ENCODE measurements around the gene BORA. TPM values are rescaled to one million over a fixed set of nuclear protein-coding genes. Genes with fewer than 3 reads are reported as not detected.

BORA gene
- total and polyA plus RNA-seq, 10 of the 15 experiments (the other 5 are each of a cell fraction or from before 2014, with no cell fraction given) = 15.1 to 38.7 (median 23.2) TPM

- DNase-seq (ENCODE audit: low read depth, low spot score) (no peak), ATAC-seq (peak; percentile 34; the same call in 1 of the 3 replicates), FAIRE-seq (peak; percentile 66)
- WGBS (ENCODE audit: insufficient coverage, insufficient replicate concordance, low lambda C conversion rate, missing lambda C conversion rate) = 14% methylated on average over 3 of the region's 3 CpGs
- Histone ChIP-seq H3K4me3 (no peak overlapping the region), H3K27ac (ENCODE audit: control insufficient read depth, insufficient read depth) (no peak overlapping the region), H3K9me3 (replicated peaks; ENCODE audit: control insufficient read depth, insufficient read depth, low read length) (no peaks in the 10 kb centered on the region), H3K36me3 (ENCODE audit: control insufficient read depth in 2 of 2, insufficient read depth in 2 of 2, low read length in 1 of 2) (peaks cover 3 to 29% of the 10 kb centered on the region in 2 experiments), H2AFZ (ENCODE audit: control insufficient read depth, low read depth, low read length) (no peak overlapping the region), H3K4me1 (ENCODE audit: control insufficient read depth, insufficient read depth, low read length) (no peaks in the 10 kb centered on the region), H3K27me3 (replicated peaks in 1 of 2; ENCODE audit: control insufficient read depth in 2 of 2, insufficient read depth in 2 of 2, low read length in 1 of 2) (no peaks in the 10 kb centered on the region), H4K20me1 (ENCODE audit: control insufficient read depth, insufficient read depth) (no peaks in the 10 kb centered on the region), H3K4me2 (ENCODE audit: control insufficient read depth, insufficient read depth) (no peak overlapping the region), H3K9ac (ENCODE audit: control insufficient read depth, insufficient read depth, low read length) (no peak overlapping the region), H3K79me2 (ENCODE audit: control insufficient read depth, insufficient read depth, low read length) (no peaks in the 10 kb centered on the region; the same call in 1 of the 2 replicates)
- ChIA-PET CTCF (interaction anchor here (1.0 to 1.2 kb wide), 2 partner anchors 8 to 47 kb away, joined by 3 read pairs; no protein-coding TSS in a partner anchor), RAD21 (ENCODE audit: unreplicated experiment) (no interaction called here), POLR2A (no interaction called here), SMC1A (ENCODE audit: uncharacterized antibody, unreplicated experiment) (no interaction called here)
- no peak for TF ChIP-seq SRF (IDR thresholded peaks at IDR 0.05; ENCODE audit: low read depth in 2 of 2, low read length in 2 of 2)
- no peak for TF ChIP-seq NFIC (IDR thresholded peaks at IDR 0.05; ENCODE audit: low read depth, low read length)
- TF ChIP-seq ZBTB11 (CRISPR knock-in tag; IDR thresholded peaks at IDR 0.05) = no peak
- TF ChIP-seq POU2F2 (IDR thresholded peaks at IDR 0.05; ENCODE audit: borderline replicate concordance, low read depth, low read length) = no peak
- TF ChIP-seq CBX3 (IDR thresholded peaks at IDR 0.05; ENCODE audit: borderline replicate concordance, low read depth) = no peak
- TF ChIP-seq BRCA1 (IDR thresholded peaks at IDR 0.05; ENCODE audit: low read depth, low read length) = no peak
- no peak for TF ChIP-seq RAD51 (IDR thresholded peaks at IDR 0.05)
- TF ChIP-seq ZNF384 (IDR thresholded peaks at IDR 0.05; ENCODE audit: borderline replicate concordance, low read depth, low read length) = no peak
- TF ChIP-seq NFYB (IDR thresholded peaks at IDR 0.05; ENCODE audit: insufficient read depth, low read depth, low read length) = no peak
- no peak for TF ChIP-seq YBX1 (IDR thresholded peaks at IDR 0.05)
- TF ChIP-seq NFYA (IDR thresholded peaks at IDR 0.05; ENCODE audit: borderline replicate concordance, low read depth, low read length) = no peak
- no peak for TF ChIP-seq JUND (IDR thresholded peaks at IDR 0.05; ENCODE audit: low read depth, low read length)
- TF ChIP-seq E2F4 (IDR thresholded peaks at IDR 0.05; ENCODE audit: low read depth, low read length) = no peak
- no peak for TF ChIP-seq BCL3 (IDR thresholded peaks at IDR 0.05; ENCODE audit: borderline replicate concordance, insufficient read depth, low read depth, low read length, poor library complexity, severe bottlenecking)
- no TSS peak for BruUV-seq (replicated peaks)
- intact Hi-C loops (cut with micrococcal nuclease; ENCODE audit: unreplicated experiment) (no loop called here), in situ Hi-C loops (cut with MboI) (no loop called here)
These were observed 32.5 kb downstream of the BORA start for GRCh38 chr13:72760189-72760588.
